Muscle of back (tissue), 11 donors: ENCODE results near the gene FGFR3. TPM values are rescaled to one million over a fixed set of nuclear protein-coding genes. Genes with fewer than 3 reads are reported as not detected.

Experiments used
- DNase-seq, 3 donors: peaks; one replicate each; pipeline versions ENCODE4 v3.0.0 to v3.0.0-alpha.2; 2013
- polyA plus RNA-seq, 10 donors: library from polyadenylated mRNA; unstranded; fragments of 120-200 nt; gene quantifications; one replicate each; pipeline ENCODE4 v1.2.1, GENCODE V29; 2013; ENCODE audit not compliant: insufficient read length in 10 of 10

FGFR3 gene
- polyA plus RNA-seq, 10 donors = 0.56 to 15.4 (median 1.2) TPM

DNA sequence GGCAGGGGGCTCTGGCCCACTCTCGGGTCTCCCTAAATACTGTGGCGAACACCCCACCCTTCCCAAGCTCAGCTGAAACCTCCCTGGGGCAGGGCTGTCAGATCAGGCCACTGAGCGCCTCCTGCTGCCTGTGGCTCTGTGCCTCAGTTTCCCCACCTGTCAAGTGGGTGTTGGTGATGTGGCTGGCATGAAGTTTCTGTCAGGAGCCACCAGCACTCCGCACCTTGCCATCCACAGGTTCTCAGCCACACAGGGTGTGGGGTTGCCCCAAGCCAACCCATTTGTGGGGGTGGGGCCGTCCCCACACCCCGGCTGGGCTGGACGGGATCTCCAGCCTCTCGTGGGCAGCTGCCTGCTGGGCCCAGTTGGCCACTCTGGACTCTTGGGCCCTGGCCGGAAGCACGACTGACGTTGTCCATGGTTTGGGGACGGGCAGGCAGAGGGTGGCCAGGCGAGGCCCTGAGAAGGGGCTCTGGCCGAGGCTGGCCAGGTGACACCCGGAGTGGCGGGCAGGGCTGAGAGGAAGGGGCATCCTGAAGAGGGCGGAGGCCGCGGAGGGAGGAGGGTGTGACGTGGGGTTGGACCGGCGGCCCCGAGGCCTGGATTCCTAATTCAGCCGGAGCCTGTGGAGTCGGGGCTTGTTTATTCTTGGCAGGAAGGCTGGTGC lies 5.5 kb upstream of the FGFR3 start:
- DNase-seq = no peak

DNA sequence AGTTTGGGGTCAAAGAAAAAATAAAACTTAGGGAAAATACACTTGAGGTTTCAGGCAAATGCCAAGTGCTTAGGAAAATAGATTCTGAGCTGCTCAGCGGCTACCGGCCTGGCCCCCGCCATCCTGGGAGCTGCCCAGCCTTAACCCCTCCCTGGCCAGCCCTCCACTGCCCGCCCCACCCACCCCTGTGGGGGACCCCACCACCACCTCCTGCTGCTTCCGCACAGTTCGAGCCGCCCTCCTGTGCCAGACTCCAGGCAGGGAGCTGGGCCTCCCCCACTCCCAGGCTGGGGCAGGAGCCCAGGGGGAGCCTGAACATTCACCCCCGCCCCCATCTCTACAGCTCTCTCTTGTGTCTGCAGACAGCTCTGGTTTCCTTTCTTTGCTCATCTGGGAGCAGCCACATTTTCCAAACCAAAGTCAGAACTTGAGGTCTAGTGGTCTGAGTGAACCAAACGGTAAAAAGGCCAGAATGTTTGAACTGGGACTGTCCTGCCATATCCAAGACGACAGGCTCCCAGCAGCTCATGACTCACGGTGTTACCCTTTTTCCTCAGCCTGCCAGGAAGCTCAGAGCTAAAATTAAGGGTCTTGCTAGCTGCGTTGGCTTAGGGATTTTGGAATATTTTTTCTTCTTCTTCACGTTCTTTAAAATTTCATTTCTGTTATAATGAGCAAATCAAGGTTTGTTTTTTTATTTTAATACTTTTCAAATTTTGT lies 4.7 kb upstream of the FGFR3 start:
- no peak for DNase-seq

DNA sequence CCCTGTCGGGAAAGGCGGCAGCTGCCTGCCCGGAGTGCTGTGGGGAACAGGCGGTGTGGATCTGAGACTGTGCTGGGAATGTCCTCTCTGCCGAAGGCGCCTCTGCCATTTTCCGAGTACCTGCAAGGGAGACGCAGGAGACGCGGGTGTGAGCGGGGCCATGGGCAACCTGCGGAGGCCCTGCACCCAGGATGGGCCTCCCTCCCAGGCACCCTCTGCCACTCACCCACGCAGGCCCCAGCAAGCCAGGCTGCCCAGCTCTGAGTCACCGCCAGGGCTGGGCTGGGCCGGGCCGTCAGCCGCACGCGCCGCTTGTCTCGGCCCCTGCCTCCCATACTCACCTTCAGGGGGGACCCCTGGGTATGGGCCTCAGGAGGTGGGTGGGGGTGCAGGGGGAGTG lies 3.5 kb upstream of the FGFR3 start:
- DNase-seq = no peak

DNA sequence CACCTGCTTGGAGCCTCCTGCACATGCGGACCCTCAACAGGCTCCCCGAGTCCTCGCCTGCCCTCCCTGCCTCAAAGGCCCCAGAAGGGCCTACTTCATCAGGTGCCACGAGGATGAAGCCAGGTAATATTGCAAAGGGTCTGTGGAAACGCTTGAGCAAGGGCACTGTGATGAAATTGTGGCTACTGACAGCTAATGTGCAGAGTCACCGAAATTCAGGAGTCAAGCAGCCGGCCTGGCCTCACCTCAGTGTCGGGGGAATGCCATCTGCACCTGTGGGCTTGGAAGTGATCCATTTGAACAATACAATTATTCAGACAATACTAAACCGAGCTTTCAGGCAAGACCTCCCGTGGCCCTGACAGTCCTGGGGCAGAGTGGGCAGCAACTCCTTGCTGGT lies 3.1 kb upstream of the FGFR3 start:
- no peak for DNase-seq

DNA sequence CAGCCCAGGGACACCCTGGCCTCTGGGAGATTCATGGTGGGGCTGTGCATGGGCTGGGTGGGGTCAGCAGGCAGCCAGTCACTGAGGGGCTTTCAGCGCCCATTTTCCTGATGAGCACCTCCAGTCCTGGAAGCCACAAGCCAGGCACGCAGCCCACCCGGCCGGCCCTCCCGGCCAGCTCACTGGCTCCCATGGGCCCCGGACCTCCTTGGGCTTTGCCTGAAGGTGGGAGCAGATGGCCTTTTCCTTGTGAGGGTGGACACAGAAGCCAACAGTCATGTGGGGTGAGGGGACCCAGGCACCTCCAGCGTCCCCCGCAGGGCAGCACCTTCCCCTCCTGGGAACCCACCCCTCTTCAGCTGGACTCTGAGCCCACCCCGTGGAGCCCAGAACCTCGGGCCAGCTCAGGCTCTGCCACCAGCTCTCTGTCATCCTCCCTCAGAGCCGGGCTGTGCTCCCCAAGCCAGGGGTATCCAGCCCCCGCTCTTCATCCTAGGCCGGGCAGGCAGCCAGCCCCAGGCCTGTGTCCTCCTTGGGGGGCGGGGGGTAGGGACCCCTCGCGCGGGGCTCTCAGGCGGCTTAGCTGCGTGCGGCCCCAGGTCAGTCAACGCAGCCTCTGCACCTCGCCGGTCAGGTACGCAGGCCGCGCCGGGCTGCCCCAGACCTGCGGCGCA lies 798 bp upstream of the FGFR3 start:
- no peak for DNase-seq

DNA sequence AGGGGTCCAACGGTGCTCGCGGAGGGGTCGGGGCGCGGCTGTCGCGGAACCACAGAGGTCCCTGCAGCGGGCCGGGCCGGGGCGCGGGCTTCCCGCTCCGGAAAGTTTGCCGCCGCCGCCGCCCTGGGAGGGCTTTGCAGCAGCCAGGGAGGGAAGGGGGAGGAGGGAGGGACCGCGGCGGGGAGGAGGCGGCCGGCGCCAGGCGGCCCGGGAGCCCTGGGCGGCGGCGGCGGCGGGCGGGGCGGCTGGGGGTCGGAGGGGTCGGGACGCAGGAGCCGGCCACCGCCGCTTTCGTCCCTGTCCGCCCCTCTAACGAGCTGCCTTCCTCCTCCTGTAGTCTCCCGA lies 375 bp downstream of the FGFR3 start:
- DNase-seq = no peak

DNA sequence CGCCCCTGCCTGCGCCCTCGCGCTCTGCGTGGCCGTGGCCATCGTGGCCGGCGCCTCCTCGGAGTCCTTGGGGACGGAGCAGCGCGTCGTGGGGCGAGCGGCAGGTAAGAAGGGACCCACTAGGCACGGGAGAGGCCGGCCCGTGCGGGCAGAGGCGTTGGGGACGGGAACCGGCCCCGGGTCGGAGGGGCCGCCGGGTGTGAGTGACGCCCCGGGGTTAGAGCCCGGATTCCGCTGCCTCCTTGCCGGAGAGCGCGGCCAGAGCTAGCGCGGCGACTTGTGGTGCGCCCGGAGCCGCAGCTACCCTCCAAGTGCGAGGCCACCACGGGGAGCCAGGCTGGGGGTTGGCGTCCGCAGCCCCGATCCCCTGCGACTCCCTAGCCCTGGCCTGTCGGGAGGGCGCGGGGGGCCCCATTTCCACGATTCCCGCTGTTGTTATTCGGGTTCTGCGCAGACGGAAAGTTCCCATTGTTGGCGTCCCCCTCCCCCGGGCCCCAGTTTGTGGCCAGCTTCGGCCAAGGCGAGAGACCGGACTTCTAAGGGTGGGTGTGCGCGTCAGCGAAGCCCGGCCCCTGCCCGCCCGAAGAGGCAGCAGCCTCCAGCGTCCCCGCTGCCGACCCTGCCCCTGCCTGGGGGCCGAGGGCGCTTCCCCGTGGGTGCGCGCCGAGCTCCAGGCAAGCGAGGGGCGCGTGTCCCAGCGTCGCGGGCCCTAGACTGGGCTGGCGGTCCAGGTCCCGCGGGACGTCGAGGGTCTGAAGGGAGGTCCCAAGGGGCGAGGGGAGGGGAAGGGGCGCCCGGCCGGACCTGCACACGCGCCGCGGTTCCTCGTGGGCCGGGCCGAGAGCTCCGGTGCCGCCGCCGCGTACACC lies 1.1 kb downstream of the FGFR3 start:
- DNase-seq = peak in 1 of 3 donors; percentile 54

DNA sequence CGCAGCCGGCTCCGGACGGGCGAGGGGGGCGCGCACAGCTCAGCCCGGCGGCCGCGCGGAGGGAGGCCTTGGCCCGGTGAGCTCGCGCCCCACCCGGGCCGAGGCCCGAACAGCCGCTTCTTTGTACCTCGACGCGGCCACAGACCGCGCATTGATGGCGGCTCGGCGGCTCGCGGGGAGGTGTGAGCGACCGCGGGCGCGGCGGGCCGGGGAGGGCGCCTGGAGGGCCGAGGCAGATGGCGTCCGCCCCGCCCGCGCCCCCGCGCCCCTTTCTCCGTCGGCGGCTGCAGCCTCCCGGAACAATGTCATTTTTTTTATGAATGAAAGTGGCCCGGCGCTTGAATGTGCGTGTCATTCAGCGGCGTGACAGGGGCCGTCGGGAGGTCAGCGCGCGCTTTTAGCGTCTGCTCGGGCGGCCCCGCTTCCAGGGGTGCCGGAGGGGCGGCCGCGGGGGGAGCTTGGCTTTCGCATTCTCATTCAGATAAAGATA lies 1.8 kb downstream of the FGFR3 start:
- DNase-seq = no peak

DNA sequence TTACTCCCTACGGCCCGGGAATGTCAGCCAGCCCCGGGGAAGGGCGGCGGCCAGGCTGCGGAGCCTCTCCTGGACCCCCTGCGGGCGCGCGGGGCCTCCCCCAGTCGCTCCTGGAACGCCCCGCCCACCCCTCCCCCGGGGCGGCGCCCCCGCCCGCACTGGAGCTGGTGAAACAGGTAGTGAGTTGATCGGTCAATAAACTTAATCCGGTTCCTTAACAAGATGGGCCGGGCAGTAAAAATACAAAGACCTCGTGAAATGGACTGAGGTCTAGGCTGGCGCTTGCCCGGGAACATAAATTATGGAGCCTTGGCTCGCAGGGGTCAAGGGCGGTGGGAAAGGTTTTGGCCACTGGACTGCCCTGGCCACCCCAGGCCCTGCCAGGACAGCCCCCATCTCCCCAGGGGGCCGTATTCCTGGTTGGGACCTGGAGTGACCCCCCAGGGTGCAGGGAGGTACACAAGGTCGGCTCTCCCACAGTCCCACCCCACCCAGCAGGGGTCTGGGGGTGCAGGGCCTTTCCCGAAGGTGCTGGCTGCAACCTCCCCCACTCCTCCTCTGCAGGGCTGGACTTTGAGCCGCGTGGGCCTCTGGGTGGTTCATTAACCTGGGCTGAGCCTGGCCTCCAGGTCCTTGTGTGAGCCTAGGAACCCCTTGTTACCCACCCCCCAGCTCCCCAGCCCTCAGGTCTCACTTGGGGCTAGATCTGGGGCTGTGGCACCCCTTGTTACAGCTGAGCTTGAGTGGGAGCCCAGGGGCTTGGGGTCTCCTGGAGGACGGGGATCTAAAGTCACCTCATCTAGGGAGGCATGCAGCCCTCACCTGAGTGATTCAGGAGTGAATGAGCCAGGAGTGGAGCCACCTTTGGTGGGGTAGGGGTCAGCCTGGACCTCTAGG lies 2.5 kb downstream of the FGFR3 start:
- no peak for DNase-seq

DNA sequence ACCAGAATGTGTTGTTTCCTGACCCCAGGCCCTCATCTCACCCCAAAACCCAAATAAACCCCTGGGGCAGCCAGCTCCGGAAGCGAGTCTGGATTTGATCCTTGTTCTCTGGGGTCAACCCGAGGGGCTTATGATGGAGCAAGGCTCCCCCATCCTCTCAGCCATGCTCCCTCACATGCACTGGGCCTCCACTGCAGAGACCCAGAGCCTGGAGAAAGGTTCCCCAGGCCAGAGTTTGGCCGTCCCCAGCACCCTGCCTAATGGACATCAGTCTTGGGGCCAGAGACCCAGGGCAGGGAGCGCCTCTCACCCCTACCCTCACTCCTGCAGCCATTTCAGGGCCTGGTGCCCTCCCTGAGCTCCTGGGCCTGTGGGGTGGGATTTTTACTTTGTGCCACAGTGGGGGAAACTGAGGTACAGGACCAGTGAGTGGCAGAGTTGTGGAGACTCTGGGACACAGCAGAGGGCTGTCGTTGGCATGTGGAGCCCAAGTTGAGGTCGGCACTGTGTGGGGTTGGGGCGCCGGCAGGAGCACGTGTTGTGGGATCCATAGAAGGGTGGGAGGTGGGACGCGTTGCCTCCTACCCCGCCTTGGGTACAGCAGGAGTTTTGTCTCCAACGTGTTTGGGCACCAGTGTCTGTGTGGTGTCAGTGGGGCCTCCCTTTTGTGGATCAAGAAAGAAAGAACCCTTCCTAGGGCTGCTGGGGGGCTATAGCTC lies 3.6 kb downstream of the FGFR3 start:
- no peak for DNase-seq

DNA sequence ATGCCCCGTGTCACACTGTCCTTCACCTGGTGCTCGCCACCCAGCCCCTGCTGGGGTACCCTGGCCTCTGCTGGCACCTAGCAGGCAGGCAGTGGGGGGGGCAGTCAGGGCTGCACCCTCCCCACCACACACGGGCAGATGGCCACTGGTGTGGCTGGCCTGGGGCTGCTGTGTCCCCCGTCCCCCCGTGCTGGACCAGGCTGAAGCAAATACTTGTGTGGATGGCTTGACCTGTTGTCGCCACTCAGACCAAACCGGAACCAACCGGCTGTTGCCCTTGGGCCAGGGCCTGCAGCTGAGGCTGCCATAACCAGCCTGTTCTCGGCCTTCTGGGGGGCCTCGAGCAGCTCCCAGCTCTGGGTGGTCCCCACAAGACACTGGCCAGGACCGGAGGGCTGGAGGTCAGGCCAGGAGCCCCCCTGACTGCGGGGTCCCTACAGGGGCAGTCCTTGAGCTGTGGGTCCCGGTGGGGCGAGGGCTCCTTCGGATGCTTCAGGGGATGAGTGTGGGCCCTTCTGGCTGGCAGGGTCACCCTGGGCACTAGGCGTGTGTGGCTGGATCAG lies 4.3 kb downstream of the FGFR3 start:
- DNase-seq = no peak

DNA sequence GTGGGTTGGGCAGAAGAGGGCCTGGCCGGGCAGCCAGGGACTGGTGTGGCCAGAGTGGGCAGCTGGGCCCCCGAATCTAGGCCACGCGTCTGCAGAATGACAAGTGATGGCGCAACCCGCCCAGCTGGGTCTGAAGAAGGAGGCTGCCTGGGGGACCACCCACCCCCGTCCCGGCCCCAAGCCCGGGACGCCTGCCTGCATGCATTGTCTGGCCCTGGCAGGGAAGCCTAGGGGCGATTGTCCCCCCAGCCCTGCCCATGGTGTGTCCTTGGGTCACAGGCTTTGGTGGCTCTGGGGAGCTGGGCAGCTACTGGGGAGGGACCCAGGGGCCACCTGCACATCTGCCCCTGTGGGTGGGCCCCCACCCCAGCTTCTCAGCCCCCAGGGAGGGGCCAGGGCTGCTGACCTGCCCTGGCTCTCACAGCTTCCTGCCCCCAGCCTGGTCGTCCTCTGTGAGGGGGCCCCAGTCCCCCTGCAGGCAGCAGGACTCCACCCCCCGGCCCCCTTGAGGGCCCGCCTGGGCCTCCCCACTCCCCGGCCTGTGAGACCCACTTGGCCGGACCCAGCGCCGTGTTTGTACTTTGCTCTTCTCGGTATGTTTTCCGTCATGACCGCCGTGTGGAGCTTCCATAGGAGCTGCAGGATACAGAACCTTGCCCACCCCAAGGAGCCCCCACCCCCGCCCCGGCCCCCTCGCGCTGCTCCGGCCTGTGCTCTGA lies 4.9 kb downstream of the FGFR3 start:
- no peak for DNase-seq

DNA sequence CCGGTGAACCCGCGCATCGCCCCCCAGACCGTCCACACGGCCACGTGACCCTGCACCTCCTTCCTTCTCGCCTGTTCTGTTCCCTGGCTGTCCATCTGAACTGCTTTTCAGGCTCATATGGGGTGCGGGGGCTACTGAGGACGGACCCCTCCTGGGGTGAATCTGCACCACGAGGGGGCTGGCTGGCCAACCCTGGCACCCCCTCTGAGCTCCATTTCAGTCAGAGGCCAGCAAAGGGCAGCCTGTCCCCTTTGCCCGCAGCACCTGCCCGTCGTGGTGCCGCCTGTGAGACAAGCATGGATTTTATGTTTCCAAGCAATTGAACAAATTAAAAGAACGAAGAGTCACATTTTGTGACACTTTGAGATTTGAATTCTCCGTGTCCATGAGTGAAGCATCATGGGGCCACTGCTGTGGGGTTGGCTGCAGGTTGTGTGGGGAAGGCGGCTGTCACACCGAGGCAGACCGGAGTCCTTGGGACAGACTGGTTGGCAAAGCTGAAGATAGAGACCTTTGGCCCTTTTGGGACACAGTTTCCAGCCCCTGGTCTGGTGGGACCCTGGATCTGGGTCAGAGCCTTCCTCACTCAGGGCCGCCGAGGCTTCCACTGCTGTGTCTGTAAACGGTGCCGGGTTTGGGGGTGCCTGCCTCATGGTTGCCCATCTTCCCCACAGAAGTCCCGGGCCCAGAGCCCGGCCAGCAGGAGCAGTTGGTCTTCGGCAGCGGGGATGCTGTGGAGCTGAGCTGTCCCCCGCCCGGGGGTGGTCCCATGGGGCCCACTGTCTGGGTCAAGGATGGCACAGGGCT lies 5.7 kb downstream of the FGFR3 start:
- no peak for DNase-seq

DNA sequence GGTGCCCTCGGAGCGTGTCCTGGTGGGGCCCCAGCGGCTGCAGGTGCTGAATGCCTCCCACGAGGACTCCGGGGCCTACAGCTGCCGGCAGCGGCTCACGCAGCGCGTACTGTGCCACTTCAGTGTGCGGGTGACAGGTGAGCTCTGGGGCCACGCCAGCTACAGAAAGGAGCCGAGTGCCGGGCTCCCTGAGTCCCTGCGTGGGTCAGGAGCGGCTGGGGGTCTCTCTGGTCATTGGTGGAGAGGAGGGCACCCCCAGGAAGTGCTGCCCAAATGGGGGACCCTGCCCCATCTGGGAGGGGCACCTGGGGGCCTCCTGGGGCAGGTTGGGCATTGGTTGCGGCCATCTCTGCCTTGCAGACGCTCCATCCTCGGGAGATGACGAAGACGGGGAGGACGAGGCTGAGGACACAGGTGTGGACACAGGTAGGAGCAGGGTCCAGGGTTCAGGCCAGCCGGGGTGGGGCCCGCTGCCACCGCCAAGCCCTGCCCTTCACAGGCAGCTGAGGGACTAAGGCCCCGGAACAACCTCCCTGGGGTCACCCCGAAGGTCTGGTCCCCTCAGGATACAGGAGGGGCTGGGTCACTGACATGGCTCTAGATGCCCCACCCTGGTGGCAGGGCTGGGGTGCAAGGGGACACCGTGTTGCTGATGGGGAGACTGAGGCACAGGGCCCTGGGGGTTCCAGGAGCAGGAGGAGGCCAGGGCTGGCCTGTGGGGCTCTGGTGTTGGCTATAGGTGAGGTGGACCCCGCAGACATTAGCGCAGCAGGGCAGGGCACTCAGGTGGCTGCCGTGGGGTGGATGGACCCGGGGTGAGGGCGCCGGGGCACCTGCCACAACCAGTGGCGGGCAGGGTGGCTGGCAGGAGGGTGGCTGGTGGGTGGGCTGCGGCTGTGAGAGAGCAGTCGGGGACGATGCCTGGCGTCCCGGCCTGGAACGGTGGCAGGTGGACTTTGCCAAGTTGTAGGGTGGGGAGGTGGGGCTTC lies 6.6 kb downstream of the FGFR3 start:
- no peak for DNase-seq

DNA sequence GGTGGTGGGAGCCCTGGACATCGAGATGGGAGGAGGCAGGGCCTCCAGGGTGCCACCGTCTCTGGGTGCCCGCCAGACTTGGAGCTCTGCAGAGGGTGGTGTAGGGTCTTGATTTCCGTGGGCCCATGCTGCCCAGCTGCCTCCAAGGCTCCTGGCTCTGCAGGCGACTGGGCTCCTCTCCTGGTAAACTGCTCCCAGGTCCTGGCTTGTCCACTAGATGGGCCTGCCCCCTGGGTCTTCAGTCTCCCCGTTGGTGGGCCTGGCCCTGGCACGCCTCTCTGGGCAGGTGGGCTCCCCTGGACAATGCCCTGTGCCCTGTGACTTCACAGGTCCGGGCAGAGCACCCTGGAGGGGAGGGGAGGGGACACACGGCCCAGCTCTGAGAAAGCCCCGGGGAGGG lies 7.7 kb downstream of the FGFR3 start:
- DNase-seq = no peak

DNA sequence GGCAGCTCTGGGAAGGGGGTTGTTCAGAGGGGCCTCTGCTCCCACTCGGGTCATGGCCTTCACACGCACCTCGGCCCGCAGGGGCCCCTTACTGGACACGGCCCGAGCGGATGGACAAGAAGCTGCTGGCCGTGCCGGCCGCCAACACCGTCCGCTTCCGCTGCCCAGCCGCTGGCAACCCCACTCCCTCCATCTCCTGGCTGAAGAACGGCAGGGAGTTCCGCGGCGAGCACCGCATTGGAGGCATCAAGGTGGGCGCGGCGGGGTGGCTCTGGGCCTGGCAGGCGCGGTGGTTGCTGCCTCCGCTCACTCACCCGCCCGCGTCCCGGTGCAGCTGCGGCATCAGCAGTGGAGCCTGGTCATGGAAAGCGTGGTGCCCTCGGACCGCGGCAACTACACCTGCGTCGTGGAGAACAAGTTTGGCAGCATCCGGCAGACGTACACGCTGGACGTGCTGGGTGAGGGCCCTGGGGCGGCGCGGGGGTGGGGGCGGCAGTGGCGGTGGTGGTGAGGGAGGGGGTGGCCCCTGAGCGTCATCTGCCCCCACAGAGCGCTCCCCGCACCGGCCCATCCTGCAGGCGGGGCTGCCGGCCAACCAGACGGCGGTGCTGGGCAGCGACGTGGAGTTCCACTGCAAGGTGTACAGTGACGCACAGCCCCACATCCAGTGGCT lies 8.3 kb downstream of the FGFR3 start:
- no peak for DNase-seq
